SKM-1 treated with dmso at 0.1 percent for 144 hours (cell line): ENCODE measurements around the gene USP34.

Experiments used
- DNase-seq: peaks from one replicate; lab custom pipeline; 2025; ENCODE audit not compliant: unreplicated experiment; lab: John Stamatoyannopoulos, UW

Gene USP34

GRCh38 chr2:61255580-61256437, 215.1 kb downstream of the USP34 start:
- no peak for DNase-seq

- DNase-seq, result no peak
Measured at GRCh38 chr2:61254536-61254935, 216.4 kb downstream of the USP34 start.

GRCh38 chr2:61253136-61253535, 217.8 kb downstream of the USP34 start:
- no peak for DNase-seq

- DNase-seq, result no peak
Measured at GRCh38 chr2:61252031-61252430, 218.9 kb downstream of the USP34 start.

- DNase-seq, result no peak
Measured at GRCh38 chr2:61249521-61250071, 221.3 kb downstream of the USP34 start.

GRCh38 chr2:61247204-61247812, 223.6 kb downstream of the USP34 start:
- no peak for DNase-seq

GRCh38 chr2:61244694-61245093, 226.2 kb downstream of the USP34 start:
- no peak for DNase-seq

GRCh38 chr2:61241266-61241665, 229.6 kb downstream of the USP34 start:
- DNase-seq, result no peak

- DNase-seq, result no peak
Measured at GRCh38 chr2:61238219-61239012, 232.5 kb downstream of the USP34 start.

GRCh38 chr2:61235716-61236115, 235.2 kb downstream of the USP34 start:
- no peak for DNase-seq

GRCh38 chr2:61233581-61233980, 237.3 kb downstream of the USP34 start:
- DNase-seq, result no peak

GRCh38 chr2:61229936-61230335, 241.0 kb downstream of the USP34 start:
- DNase-seq, result no peak

GRCh38 chr2:61222567-61222966, 248.3 kb downstream of the USP34 start:
- DNase-seq, result no peak

- DNase-seq, result no peak
Measured at GRCh38 chr2:61221819-61222218, 249.1 kb downstream of the USP34 start.

- DNase-seq, result no peak
Measured at GRCh38 chr2:61220768-61221167, 250.1 kb downstream of the USP34 start.

GRCh38 chr2:61218817-61219170, 252.1 kb downstream of the USP34 start:
- DNase-seq, result no peak

GRCh38 chr2:61218076-61218816, 252.6 kb downstream of the USP34 start:
- DNase-seq, result no peak

- no peak for DNase-seq
Measured at GRCh38 chr2:61214171-61214570, 256.7 kb downstream of the USP34 start.

- DNase-seq, result no peak
Measured at GRCh38 chr2:61210332-61210981, 260.4 kb downstream of the USP34 start.

- no peak for DNase-seq
Measured at GRCh38 chr2:61205132-61205531, 265.8 kb downstream of the USP34 start.
